CD4-positive, alpha-beta T cell (primary cell): ENCODE results near the gene THEM5. TPM values are rescaled to one million over a fixed set of nuclear protein-coding genes. Genes with fewer than 3 reads are reported as not detected.
"Not testable (repeated sequence)": the region's sequence is repeated elsewhere in the genome, so short reads cannot be mapped to it uniquely, and the experiment has no call there.

Experiments
- ATAC-seq: fragments of 200-7000 bp; cut with Tn5 transposase; one replicate; pipeline ENCODE4 v1.10.0; 2022; ENCODE audit warnings: mild to moderate bottlenecking; ENCODE audit not compliant: poor library complexity
- CTCF ChIA-PET: fragments of 350-600 bp; sonication (Branson Sonifier 250); formaldehyde crosslinking; loops from one replicate; lab custom pipeline; 2021; ENCODE audit warnings: antibody characterized with exemption, inconsistent platforms; lab: Charles Lee
- POLR2A ChIA-PET: fragments of 350-600 bp; sonication (Branson Sonifier 250); formaldehyde crosslinking; loops from one replicate; lab custom pipeline; 2021; ENCODE audit warnings: antibody characterized with exemption, inconsistent platforms; lab: Charles Lee
- DNase-seq, 14 experiments: peaks; one replicate each; pipeline ENCODE4 v3.0.0-alpha.2; 2013 to 2020; ENCODE audit warnings: mixed read lengths in 2 of 14
- H3K27ac ChIP-seq, 2 donors: one replicate each; pipeline versions ENCODE4 v1.5.1 to v1.7.0; 2013; ENCODE audit warnings: low read length in 2 of 2, low read depth in 1 of 2, mild to moderate bottlenecking in 1 of 2
- H3K27me3 ChIP-seq, 2 experiments: 1 replicate in 1 of 2; 2 replicates in 1 of 2; pipeline versions ENCODE4 v1.6.1 to v1.7.0; 2013; ENCODE audit warnings: low read length in 2 of 2, control low read depth in 1 of 2, mild to moderate bottlenecking in 1 of 2, moderate library complexity in 1 of 2; ENCODE audit not compliant: insufficient read depth in 2 of 2, control insufficient read depth in 1 of 2
- H3K36me3 ChIP-seq: one replicate; pipeline ENCODE4 v1.6.1; 2013; ENCODE audit warnings: low read length, control low read depth; ENCODE audit not compliant: insufficient read depth
- H3K4me1 ChIP-seq: one replicate; pipeline ENCODE4 v1.6.1; 2013; ENCODE audit warnings: low read length, control low read depth; ENCODE audit not compliant: insufficient read depth
- H3K4me3 ChIP-seq: one replicate; pipeline ENCODE4 v1.5.1; 2013; ENCODE audit warnings: mild to moderate bottlenecking, low read length, moderate library complexity
- H3K9me3 ChIP-seq, 2 experiments: 1 replicate in 1 of 2; 2 replicates in 1 of 2; pipeline versions ENCODE4 v1.6.1 to v1.7.0; 2013; ENCODE audit warnings: low read length in 2 of 2, mild to moderate bottlenecking in 2 of 2, control low read depth in 1 of 2, moderate library complexity in 1 of 2; ENCODE audit not compliant: control insufficient read depth in 1 of 2, insufficient read depth in 1 of 2
- H3K27ac Mint-ChIP-seq: one replicate; pipeline ENCODE4 v1.8.0; 2020; ENCODE audit warnings: mixed read lengths
- H3K27me3 Mint-ChIP-seq: one replicate; pipeline ENCODE4 v1.8.0; 2021; ENCODE audit warnings: mixed read lengths
- H3K36me3 Mint-ChIP-seq: one replicate; pipeline ENCODE4 v1.8.0; 2021; ENCODE audit warnings: low read depth, mixed read lengths
- H3K4me1 Mint-ChIP-seq: one replicate; pipeline ENCODE4 v1.8.0; 2021; ENCODE audit warnings: low read depth, mixed read lengths
- H3K4me3 Mint-ChIP-seq: one replicate; pipeline ENCODE4 v1.8.0; 2020; ENCODE audit warnings: mild to moderate bottlenecking, mixed read lengths
- H3K9me3 Mint-ChIP-seq: one replicate; pipeline ENCODE4 v1.8.0; 2020; ENCODE audit warnings: mixed read lengths
- intact Hi-C, 2 experiments: fragments of 100-400 bp; cut with DNase I in 1 of 2; cut with micrococcal nuclease in 1 of 2; formaldehyde crosslinking; loops; one replicate each; pipeline versions ENCODE4 v1.15.1 to v1.9.0; 2023 to 2025; cut with DNase I, micrococcal nuclease
- total RNA-seq, 174 experiments: library from RNA in 2 of 174; stranded (reverse) in 2 of 174; gene quantifications; one replicate each; pipeline ENCODE4 v1.2.3 and lab custom pipeline; 2021 to 2026
- TF ChIP-seq, protein P1 (sequence below): fragments of 200-600 bp; IDR thresholded peaks from one replicate; pipeline ENCODE4 v1.8.0; 2022; ENCODE audit warnings: antibody characterized with exemption, mild to moderate bottlenecking

The THEM5 gene
- total RNA-seq, 2 experiments from 2014 or later, result not detected

DNA sequence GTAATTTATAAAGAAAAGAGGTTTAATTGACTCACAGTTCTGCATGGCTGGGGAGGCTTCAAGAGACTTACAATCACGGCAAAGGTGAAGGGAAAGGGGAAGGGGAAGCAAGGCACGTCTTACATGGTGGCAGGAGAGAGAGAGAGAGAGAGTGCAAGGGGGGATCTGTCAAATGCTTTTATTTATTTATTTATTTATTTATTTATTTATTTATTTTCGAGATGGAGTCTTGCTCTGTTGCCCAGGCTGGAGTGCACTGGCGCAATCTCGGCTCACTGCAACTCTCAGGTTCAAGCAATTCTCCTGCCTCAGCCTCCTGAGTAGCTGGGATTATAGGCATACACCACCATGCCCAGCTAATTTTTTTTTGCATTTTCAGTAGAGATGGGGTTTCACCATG lies 29.4 kb upstream of the THEM5 start:
- H3K27ac ChIP-seq, ATAC-seq, H3K27ac Mint-ChIP-seq, H3K27me3 Mint-ChIP-seq, H3K4me3 Mint-ChIP-seq, H3K27me3 ChIP-seq, H3K4me1 ChIP-seq, CTCF ChIA-PET, DNase-seq, H3K9me3 Mint-ChIP-seq, H3K4me1 Mint-ChIP-seq, H3K9me3 ChIP-seq, H3K4me3 ChIP-seq: not testable (repeated sequence)
- intact Hi-C loops, result loop anchor here in 1 of 2 experiments (5.0 kb wide), 1 partner anchor 34 kb away; no protein-coding TSS in a partner anchor
- H3K36me3 ChIP-seq, result peaks cover 31% of the 10 kb centered on the region
- POLR2A ChIA-PET, result interaction anchor here (2.0 kb wide), 1 partner anchor 23 kb away, joined by 5 read pairs; no protein-coding TSS in a partner anchor
- H3K36me3 Mint-ChIP-seq, result peaks cover 62% of the 10 kb centered on the region

DNA sequence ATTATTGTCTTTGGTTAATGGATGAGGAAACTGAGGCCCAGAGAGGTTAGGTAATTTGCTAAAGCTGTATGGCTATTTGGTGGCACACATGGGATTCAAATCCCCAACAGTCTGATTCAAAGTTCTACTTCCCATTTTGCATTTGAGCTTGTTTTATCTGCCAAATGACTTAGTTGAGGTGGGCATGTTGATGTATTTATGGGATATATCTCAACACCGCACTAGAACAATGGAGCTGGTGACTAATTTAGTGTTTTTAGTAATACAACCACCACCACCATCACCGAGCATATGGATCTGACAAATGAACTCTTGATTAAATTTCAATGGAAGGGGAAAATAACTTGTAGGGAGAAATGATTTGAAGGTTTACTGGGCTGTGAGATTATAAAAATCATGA lies 29.0 kb upstream of the THEM5 start:
- Mint-ChIP-seq H3K9me3 (no peaks in the 10 kb centered on the region), H3K4me3 (no peak overlapping the region), H3K27me3 (no peaks in the 10 kb centered on the region), H3K36me3 (peaks cover 60% of the 10 kb centered on the region), H3K27ac (no peak overlapping the region), H3K4me1 (peaks cover 7% of the 10 kb centered on the region)
- no peaks in the 10 kb centered on the region for H3K9me3 ChIP-seq
- ATAC-seq (no peak), DNase-seq (no peak)
- H3K36me3 ChIP-seq, result peaks cover 30% of the 10 kb centered on the region
- ChIA-PET CTCF (interaction anchor here (0.6 kb wide), 1 partner anchor 120 kb away, joined by 3 read pairs; no protein-coding TSS in a partner anchor), POLR2A (interaction anchor here (1.2 to 2.0 kb wide), 3 partner anchors 11 to 23 kb away, joined by 4 to 5 read pairs (median 4); no protein-coding TSS in a partner anchor)
- intact Hi-C loops, result loop anchor here in 1 of 2 experiments (5.0 kb wide), 1 partner anchor 35 kb away; no protein-coding TSS in a partner anchor
- H3K4me3 ChIP-seq, result no peak overlapping the region
- H3K27me3 ChIP-seq, result no peaks in the 10 kb centered on the region
- no peaks in the 10 kb centered on the region for H3K4me1 ChIP-seq
- TF ChIP-seq, protein P1, sequence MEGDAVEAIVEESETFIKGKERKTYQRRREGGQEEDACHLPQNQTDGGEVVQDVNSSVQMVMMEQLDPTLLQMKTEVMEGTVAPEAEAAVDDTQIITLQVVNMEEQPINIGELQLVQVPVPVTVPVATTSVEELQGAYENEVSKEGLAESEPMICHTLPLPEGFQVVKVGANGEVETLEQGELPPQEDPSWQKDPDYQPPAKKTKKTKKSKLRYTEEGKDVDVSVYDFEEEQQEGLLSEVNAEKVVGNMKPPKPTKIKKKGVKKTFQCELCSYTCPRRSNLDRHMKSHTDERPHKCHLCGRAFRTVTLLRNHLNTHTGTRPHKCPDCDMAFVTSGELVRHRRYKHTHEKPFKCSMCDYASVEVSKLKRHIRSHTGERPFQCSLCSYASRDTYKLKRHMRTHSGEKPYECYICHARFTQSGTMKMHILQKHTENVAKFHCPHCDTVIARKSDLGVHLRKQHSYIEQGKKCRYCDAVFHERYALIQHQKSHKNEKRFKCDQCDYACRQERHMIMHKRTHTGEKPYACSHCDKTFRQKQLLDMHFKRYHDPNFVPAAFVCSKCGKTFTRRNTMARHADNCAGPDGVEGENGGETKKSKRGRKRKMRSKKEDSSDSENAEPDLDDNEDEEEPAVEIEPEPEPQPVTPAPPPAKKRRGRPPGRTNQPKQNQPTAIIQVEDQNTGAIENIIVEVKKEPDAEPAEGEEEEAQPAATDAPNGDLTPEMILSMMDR, result no peak
- no peak overlapping the region for H3K27ac ChIP-seq

DNA sequence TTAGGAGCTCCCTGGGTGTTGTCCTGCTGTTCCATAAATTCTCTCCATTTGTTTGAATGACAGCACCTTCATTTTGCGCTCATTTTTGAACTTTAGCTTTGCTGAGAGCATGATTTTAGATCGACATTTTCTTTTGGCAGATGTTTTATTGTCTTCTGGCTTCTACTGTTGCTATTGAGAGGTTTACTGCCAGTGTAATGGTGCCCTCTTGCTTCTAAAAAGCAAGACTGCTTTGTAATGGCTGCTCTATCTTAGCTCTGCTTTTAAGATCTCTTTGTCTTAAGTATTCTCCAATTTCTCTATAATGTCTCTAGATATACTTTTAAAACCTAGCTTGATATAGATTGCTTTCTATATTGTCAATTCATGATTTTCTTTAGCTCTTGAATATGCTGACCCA lies 28.0 kb upstream of the THEM5 start:
- TF ChIP-seq, protein P1, result no peak
- Mint-ChIP-seq H3K9me3 (no peaks in the 10 kb centered on the region), H3K27me3 (no peaks in the 10 kb centered on the region), H3K4me3 (no peak overlapping the region), H3K36me3 (peaks cover 60% of the 10 kb centered on the region), H3K4me1 (peaks cover 7% of the 10 kb centered on the region), H3K27ac (no peak overlapping the region)
- ChIA-PET CTCF (interaction anchor here (0.9 to 1.6 kb wide), 3 partner anchors 115 to 153 kb away, joined by 3 to 4 read pairs (median 4); no protein-coding TSS in a partner anchor), POLR2A (interaction anchor here (0.7 to 2.0 kb wide), 5 partner anchors 10 to 115 kb away, joined by 3 to 5 read pairs (median 4); no protein-coding TSS in a partner anchor)
- no peak for ATAC-seq
- Histone ChIP-seq H3K27ac (no peak overlapping the region), H3K27me3 (no peaks in the 10 kb centered on the region), H3K4me3 (no peak overlapping the region), H3K36me3 (peaks cover 30% of the 10 kb centered on the region), H3K9me3 (no peaks in the 10 kb centered on the region), H3K4me1 (no peaks in the 10 kb centered on the region)
- no peak for DNase-seq
- intact Hi-C loops, result loop anchor here in 1 of 2 experiments (5.0 kb wide), 1 partner anchor 36 kb away; no protein-coding TSS in a partner anchor
